ENCODE results near the gene B4GALNT3.

- TF ChIP-seq EZH2 (IDR thresholded peaks at IDR 0.05): no peak
- no peak for TF ChIP-seq FOXP2 (optimal IDR thresholded peaks at IDR 0.05; ENCODE audit: control extremely low read depth, extremely low read length, insufficient read depth)
Observed at GRCh38 chr12:455821-456220, 3.9 kb upstream of the B4GALNT3 start.

Measured in SK-N-MC (cell line).